Activated T-helper 1 cell treated with anti-CD3 and anti-CD28 coated beads, Interleukin-12 subunit alpha, Interleukin-12 subunit beta, Interleukin-2, Interleukin-4 antibody, amounts not matched to agents 30 ng/mL and 10 ng/mL and 1 ng/mL, durations not matched to agents 14 hours and 24 hours and 36 hours (primary cell): ENCODE measurements around the gene MAPT. TPM values are rescaled to one million over a fixed set of nuclear protein-coding genes. Genes with fewer than 3 reads are reported as not detected.
A peak's percentile ranks its signal among the peaks of the same experiment; 100 is the strongest.

Experiments
- DNase-seq: peaks from one replicate; pipeline ENCODE4 v3.0.0; 2021; ENCODE audit warnings: low spot score
- H3K27ac Mint-ChIP-seq: one replicate; pipeline ENCODE4 v1.8.0; 2021; ENCODE audit warnings: mild to moderate bottlenecking, mixed read lengths
- H3K27me3 Mint-ChIP-seq: one replicate; pipeline ENCODE4 v1.8.0; 2022; ENCODE audit warnings: mild to moderate bottlenecking, moderate library complexity, mixed read lengths; ENCODE audit not compliant: insufficient read depth
- H3K36me3 Mint-ChIP-seq: one replicate; pipeline ENCODE4 v1.8.0; 2021; ENCODE audit warnings: low read depth, mixed read lengths
- H3K4me1 Mint-ChIP-seq: one replicate; pipeline ENCODE4 v1.8.0; 2021; ENCODE audit warnings: low read depth, mixed read lengths
- H3K4me3 Mint-ChIP-seq: one replicate; pipeline ENCODE4 v1.8.0; 2021; ENCODE audit warnings: mild to moderate bottlenecking, moderate library complexity, mixed read lengths
- H3K9me3 Mint-ChIP-seq: one replicate; pipeline ENCODE4 v1.8.0; 2021; ENCODE audit warnings: mixed read lengths
- intact Hi-C: fragments of 100-400 bp; cut with micrococcal nuclease; formaldehyde crosslinking; loops from one replicate; pipeline ENCODE4 v1.15.1; 2024
- total RNA-seq: library from RNA; stranded (reverse); gene quantifications from 2 replicates; pipeline ENCODE4 v1.2.3, GENCODE V29; 2022

The MAPT gene
- total RNA-seq, 1 donor from 2014 or later: 1.1 TPM

DNA sequence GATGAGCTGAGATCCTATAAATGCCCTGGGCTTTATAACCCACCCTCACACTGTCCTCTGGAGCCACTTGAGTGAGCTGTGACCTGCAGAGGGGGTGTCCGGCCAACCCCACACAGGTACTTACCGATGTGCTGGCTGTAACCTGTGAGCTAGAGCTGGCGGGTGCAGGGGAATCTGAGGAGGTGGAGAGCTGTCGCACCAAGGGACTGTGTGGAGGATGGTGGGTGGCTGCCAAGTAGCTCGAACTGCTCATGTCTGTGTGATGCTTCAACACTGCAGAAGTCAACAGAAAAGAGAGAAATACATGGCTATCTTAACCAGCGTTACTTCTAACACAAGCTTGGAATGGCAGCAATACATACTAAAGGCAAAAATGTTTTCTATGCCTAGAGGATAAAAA, 144.1 kb downstream of the MAPT start:
- Mint-ChIP-seq H3K4me3 (no peak overlapping the region), H3K4me1 (peaks cover 27% of the 10 kb centered on the region), H3K36me3 (peaks cover 43% of the 10 kb centered on the region), H3K27me3 (no peaks in the 10 kb centered on the region), H3K27ac (peak overlapping the region; percentile 21), H3K9me3 (no peaks in the 10 kb centered on the region)
- no peak for DNase-seq
- intact Hi-C loops: no loop called here

DNA sequence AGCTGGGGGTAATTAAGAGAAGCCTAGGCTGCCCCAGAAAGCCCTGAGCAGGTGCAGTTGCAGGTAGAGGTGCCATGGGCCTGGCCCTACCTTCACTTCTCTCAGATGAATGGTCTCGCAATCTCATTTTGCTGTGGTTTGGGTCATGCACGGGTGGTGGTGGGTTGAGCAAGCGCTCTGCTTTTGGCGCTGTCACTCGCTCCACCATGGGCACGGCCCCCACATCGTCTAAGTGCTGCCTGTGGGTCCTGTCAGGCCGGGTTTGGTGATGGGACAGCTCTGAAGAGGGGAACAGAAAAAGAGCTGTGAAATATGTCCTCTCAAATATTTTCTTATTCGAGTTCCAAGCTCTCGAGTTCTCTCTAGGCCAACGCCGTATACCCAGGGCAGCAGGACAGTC, 144.6 kb downstream of the MAPT start:
- H3K4me1 Mint-ChIP-seq: peaks cover 32% of the 10 kb centered on the region
- intact Hi-C loops: no loop called here
- DNase-seq: no peak

DNA sequence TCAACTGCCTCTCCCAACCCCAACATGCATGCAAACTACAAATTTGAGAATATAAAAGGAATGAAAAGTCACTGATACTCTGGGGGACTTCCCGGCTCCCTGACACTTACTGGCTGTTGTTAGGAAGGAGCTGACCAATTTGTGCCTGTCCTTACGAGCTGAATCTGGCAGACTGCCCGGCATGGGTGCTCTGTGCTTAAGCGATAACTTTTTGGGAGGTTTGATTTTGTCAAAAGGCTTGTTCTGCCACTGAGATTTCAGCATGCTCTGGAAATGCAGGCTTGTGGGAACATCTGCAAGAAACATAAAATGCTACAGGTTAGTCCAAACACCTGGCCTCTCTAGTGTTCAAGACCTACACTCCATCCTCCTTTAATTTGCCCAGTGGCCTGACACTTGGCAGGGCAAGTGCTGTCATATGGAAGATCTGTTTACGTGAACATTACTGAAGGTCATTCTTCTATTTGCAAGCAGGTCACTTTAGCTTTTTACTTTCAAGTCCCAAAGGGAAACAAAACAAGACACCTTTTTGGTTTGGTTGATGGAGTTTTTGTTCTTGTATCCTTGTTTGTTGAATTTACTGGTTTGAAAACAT, 145.3 kb downstream of the MAPT start:
- no peaks in the 10 kb centered on the region for H3K9me3 Mint-ChIP-seq
- H3K27me3 Mint-ChIP-seq: no peaks in the 10 kb centered on the region
- H3K36me3 Mint-ChIP-seq: peaks cover 46% of the 10 kb centered on the region
- DNase-seq: no peak
- no peak overlapping the region for H3K4me3 Mint-ChIP-seq
- intact Hi-C loops: no loop called here
- H3K4me1 Mint-ChIP-seq: peaks cover 37% of the 10 kb centered on the region
- peak overlapping the region; percentile 15 for H3K27ac Mint-ChIP-seq

More for the DNA sequence above, 144.6 kb downstream of the MAPT start:
- peaks cover 47% of the 10 kb centered on the region for H3K36me3 Mint-ChIP-seq
- no peaks in the 10 kb centered on the region for H3K27me3 Mint-ChIP-seq
- H3K27ac Mint-ChIP-seq: no peak overlapping the region
- no peak overlapping the region for H3K4me3 Mint-ChIP-seq
- no peaks in the 10 kb centered on the region for H3K9me3 Mint-ChIP-seq

DNA sequence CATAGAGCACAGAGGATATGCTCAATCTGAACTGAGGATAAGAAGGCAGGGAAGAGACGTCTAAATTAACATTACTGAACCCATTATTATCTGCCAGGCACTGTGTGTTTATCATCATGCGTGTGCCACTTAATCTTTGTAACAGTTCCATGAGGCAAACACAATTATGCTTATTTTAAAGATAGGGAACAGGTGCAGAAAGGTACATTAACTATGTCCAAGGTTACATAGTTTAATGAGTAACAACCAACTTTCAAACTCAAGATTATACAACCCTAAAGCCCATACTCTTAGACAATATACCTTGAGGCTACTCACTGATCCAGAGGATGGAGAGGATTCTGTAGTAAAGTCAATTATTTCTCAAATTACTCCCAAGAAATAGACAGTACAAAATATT, 147.9 kb downstream of the MAPT start:
- H3K4me3 Mint-ChIP-seq: no peak overlapping the region
- H3K27me3 Mint-ChIP-seq: no peaks in the 10 kb centered on the region

DNA sequence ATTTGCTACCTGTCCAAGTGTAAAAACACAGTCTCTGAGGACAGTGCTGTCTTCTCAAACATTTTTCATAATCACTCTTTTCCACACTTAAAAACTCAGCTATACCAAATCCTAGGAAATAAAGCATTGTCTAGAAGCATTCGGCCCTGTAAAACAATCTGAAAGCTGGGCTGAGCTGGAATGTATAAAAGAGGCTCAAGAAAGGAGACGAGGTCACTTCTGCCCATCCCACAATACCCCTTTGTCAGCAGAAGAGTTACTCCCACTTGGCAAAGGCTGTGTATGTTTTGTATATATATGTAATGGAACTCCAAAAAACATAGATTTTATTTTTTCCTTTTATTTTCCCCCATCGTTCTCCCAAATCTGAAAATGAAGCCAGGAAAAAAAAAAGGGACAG, 148.6 kb downstream of the MAPT start:
- intact Hi-C loops: no loop called here
- Mint-ChIP-seq H3K4me1 (peaks cover 35% of the 10 kb centered on the region), H3K36me3 (peaks cover 47% of the 10 kb centered on the region), H3K27me3 (no peaks in the 10 kb centered on the region), H3K9me3 (no peaks in the 10 kb centered on the region), H3K27ac (no peak overlapping the region), H3K4me3 (no peak overlapping the region)
- no peak for DNase-seq

More for the DNA sequence above, 147.9 kb downstream of the MAPT start:
- DNase-seq: no peak
- intact Hi-C loops: no loop called here
- peaks cover 36% of the 10 kb centered on the region for H3K4me1 Mint-ChIP-seq
- H3K36me3 Mint-ChIP-seq: peaks cover 49% of the 10 kb centered on the region
- no peak overlapping the region for H3K27ac Mint-ChIP-seq
- H3K9me3 Mint-ChIP-seq: no peaks in the 10 kb centered on the region

DNA sequence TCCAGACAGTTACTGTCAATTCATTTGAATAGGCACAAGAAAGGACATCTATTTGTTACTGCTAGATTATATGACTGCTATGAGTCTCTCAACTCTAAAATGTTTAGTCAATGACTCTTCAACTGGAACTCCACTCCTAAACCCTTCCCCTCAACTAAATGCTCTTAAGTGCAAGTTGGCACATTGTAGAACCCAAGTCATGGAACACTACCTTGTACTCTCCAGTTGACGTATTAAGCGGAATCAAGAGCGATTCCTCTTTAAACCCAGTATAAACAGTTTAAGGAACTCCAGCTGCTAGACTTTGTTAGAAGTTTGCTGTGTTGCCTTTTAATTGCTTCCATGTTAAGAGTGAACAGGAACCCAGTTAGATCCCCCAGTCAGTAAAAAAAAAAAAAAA, 149.3 kb downstream of the MAPT start:
- Mint-ChIP-seq H3K4me3 (no peak overlapping the region), H3K27me3 (no peaks in the 10 kb centered on the region), H3K36me3 (peaks cover 43% of the 10 kb centered on the region), H3K27ac (peak overlapping the region; percentile 26), H3K9me3 (no peaks in the 10 kb centered on the region), H3K4me1 (peaks cover 30% of the 10 kb centered on the region)
- no peak for DNase-seq
- intact Hi-C loops: loop anchor here (1.0 to 2.0 kb wide), 5 partner anchors 15 to 169 kb away; no protein-coding TSS in a partner anchor

DNA sequence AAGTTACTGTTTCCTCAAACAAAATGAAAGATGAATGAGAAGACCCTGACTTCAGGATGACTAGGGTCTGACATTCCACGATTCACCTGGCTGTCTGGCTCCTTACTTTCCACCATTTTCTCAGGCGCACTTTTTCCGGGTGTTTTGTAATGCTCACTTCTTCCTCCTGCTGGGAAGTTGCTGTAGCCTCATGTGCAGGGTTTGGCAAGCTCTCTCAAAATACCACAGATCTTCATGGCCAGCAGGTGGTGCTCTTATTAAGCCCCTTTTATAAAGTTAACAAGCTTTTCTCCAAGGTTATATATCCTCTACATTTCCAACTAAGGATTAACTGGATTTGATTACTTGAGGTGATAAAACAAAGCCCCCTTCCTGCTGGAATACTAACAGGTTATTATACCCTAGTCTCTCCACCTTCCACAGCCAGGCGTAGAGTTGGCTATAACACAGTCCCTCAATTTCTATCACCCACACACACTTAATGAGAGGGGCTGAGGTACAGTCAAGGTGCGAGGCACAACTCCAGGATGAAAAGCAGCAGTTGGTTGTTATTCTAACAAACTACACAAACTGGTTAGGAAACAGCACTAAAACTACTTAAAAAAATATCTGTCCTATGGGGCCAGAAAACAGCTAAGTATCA, 150.1 kb downstream of the MAPT start:
- Mint-ChIP-seq H3K9me3 (no peaks in the 10 kb centered on the region), H3K36me3 (peaks cover 46% of the 10 kb centered on the region), H3K4me3 (no peak overlapping the region), H3K27ac (peak overlapping the region; percentile 2), H3K4me1 (peaks cover 30% of the 10 kb centered on the region), H3K27me3 (no peaks in the 10 kb centered on the region)
- intact Hi-C loops: loop anchor here (1.0 to 2.0 kb wide), 5 partner anchors 14 to 168 kb away; no protein-coding TSS in a partner anchor
- peak; percentile 12 for DNase-seq

DNA sequence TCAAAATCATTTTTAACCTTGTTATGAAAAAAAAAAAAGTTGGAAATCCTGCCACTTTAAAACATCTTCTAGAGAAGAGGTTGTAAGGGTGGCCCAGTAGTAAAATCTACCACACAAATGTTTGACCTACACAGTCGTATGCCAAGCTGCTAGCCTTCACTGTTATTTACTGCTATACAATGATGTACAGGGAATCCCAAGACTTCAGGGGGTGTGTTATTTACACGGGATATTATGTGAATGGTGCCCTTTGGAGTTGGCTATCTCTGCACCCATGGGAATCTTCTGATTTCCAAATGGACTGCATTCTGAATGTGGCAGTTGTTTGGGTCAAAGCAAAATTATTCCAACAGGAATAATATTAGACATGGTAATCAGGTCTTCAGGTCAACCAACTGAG, 150.6 kb downstream of the MAPT start:
- no peaks in the 10 kb centered on the region for H3K27me3 Mint-ChIP-seq
- no peaks in the 10 kb centered on the region for H3K9me3 Mint-ChIP-seq
- DNase-seq: no peak
- H3K4me3 Mint-ChIP-seq: no peak overlapping the region
- intact Hi-C loops: loop anchor here (1.0 to 2.0 kb wide), 5 partner anchors 14 to 168 kb away; no protein-coding TSS in a partner anchor
- H3K36me3 Mint-ChIP-seq: peaks cover 44% of the 10 kb centered on the region
- H3K4me1 Mint-ChIP-seq: peaks cover 30% of the 10 kb centered on the region
- H3K27ac Mint-ChIP-seq: no peak overlapping the region

DNA sequence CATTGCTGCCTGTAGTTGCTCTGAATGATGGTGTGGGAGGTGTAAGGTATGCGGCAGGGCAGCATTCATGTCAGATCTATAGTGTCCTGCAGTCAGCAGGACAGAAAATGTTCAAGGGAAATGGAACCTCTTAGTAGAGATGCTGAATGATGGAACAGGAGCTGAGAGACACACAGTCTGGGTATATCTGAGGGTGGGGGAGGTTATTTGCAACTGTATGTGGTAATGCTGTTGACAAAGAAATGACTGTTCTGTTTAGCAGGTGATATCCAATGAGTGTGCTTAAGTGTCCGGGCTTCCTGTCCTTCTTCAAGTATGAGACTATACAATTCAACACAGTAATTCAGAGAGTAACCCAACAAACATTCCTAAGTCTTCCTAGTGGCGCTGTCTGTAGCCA, 151.3 kb downstream of the MAPT start:
- peaks cover 30% of the 10 kb centered on the region for H3K4me1 Mint-ChIP-seq
- no peaks in the 10 kb centered on the region for H3K27me3 Mint-ChIP-seq
- intact Hi-C loops: loop anchor here (2.0 kb wide), 3 partner anchors 13 to 167 kb away; no protein-coding TSS in a partner anchor
- H3K27ac Mint-ChIP-seq: peak overlapping the region; percentile 82
- no peak for DNase-seq
- no peaks in the 10 kb centered on the region for H3K9me3 Mint-ChIP-seq
- H3K36me3 Mint-ChIP-seq: peaks cover 46% of the 10 kb centered on the region
- H3K4me3 Mint-ChIP-seq: no peak overlapping the region

DNA sequence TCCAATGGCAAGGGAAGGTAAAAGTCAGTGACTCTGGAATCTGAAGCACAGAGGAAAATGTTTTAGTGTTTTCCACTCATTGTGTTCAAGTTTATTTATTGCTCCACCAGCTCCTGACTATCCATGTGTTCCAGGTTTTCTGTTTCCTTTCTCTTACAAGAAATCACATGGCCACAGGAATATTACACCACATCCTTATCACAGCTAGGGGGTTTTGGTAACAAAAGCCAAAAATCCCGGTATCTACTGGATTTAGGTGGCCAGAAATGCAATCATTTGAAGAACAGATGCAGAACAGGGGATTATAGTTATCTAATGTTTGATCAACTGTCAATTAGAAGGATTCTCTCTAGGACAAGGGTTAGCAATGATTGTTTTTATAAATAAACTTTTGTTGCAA, 152.6 kb downstream of the MAPT start:
- H3K9me3 Mint-ChIP-seq: no peaks in the 10 kb centered on the region
- no peak overlapping the region for H3K4me3 Mint-ChIP-seq
- H3K4me1 Mint-ChIP-seq: peaks cover 41% of the 10 kb centered on the region
- no peak for DNase-seq
- no peaks in the 10 kb centered on the region for H3K27me3 Mint-ChIP-seq
- peaks cover 54% of the 10 kb centered on the region for H3K36me3 Mint-ChIP-seq
- intact Hi-C loops: no loop called here
- no peak overlapping the region for H3K27ac Mint-ChIP-seq

DNA sequence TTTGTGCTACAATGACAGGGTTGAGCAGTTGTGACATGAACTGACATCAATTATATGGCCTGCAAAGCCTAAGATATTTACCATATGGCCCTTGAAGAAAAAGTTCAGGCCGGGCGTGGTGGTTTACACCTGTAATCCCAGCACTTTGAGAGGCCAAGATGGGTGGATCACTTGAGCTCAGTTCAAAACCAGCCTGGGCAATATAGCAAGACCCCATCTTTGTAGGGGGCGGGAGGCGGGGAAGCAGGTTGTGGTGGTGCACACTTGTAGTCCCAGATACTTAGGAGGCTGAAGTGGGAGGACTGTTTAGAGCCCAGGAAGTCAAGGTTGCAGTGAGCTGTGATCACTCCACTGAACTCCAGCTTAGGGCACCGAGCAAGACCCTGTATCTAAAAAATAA, 153.0 kb downstream of the MAPT start:
- Mint-ChIP-seq H3K4me1 (peaks cover 46% of the 10 kb centered on the region), H3K27me3 (no peaks in the 10 kb centered on the region), H3K9me3 (no peaks in the 10 kb centered on the region), H3K4me3 (no peak overlapping the region), H3K27ac (no peak overlapping the region), H3K36me3 (peaks cover 58% of the 10 kb centered on the region)
- intact Hi-C loops: no loop called here
- no peak for DNase-seq

DNA sequence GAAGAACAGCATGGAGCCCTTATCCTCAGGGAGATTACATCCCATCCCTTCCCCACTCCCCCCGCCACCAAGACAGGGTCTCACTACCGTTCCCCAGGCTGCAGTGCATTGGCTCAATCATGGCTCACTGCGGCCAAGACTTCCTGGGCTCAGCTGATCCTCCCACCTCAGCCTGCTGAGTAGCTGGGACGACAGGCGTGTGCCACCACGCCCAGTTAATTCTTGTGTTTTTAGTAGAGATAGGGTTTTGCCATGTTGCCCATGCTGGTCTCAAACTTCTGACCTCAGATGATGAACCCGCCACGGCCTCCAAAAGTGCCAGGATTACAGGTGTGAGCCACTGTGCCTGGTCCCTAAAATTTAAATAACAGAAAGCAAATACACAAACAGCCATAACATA, 153.5 kb downstream of the MAPT start:
- H3K36me3 Mint-ChIP-seq: peaks cover 59% of the 10 kb centered on the region
- intact Hi-C loops: no loop called here

DNA sequence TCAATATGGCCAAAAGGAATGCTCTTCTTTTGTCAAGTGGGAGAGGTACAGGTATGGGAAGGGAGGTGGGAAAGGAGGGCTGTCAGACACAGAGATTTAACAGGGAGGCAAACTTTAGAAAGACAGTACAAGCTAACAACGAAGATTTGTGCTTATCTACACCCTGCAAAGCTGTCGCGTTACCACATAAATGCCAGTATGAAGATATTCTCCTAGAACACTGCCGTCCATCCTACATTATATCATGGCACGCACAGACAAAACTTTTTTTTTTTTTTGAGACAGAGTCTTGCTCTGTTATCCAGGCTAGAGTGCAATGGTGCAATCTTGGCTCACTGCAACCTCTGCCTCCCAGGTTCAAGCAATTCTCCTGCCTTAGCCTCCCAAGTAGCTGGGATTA, 155.3 kb downstream of the MAPT start:
- Mint-ChIP-seq H3K4me1 (peaks cover 38% of the 10 kb centered on the region), H3K27me3 (no peaks in the 10 kb centered on the region), H3K36me3 (peaks cover 57% of the 10 kb centered on the region), H3K9me3 (no peaks in the 10 kb centered on the region), H3K27ac (no peak overlapping the region), H3K4me3 (no peak overlapping the region)
- DNase-seq: no peak
- intact Hi-C loops: no loop called here

More for the DNA sequence above, 153.5 kb downstream of the MAPT start:
- H3K27me3 Mint-ChIP-seq: no peaks in the 10 kb centered on the region
- DNase-seq: no peak
- no peak overlapping the region for H3K27ac Mint-ChIP-seq
- no peaks in the 10 kb centered on the region for H3K9me3 Mint-ChIP-seq
- peaks cover 47% of the 10 kb centered on the region for H3K4me1 Mint-ChIP-seq
- H3K4me3 Mint-ChIP-seq: no peak overlapping the region
